HepG2 (cell line): ENCODE measurements around the gene ADGRD1. TPM values are rescaled to one million over a fixed set of nuclear protein-coding genes. Genes with fewer than 3 reads are reported as not detected.

Experiments used
- ATAC-seq: fragments of 200-7000 bp; cut with Tn5 transposase; 3 replicates; pipeline ENCODE4 v1.9.1; 2020; ENCODE audit warnings: mild to moderate bottlenecking, moderate library complexity
- BruUV-seq: library from RNA; stranded (reverse); fragments of 400-500 nt; replicated peaks from 2 replicates; lab custom pipeline; 2021; lab: Mats Ljungman, UMichigan
- CTCF ChIA-PET: fragments of 300-600 bp; formaldehyde crosslinking; extraction: SDS; loops from one replicate; lab custom pipeline; 2021; ENCODE audit warnings: low total read pairs, inconsistent platforms, low intra/inter-chr PET ratio; lab: Yijun Ruan, JAX
- POLR2A ChIA-PET: fragments of 350-600 bp; sonication (Branson Sonifier 250); formaldehyde crosslinking; loops from one replicate; lab custom pipeline; 2020; ENCODE audit warnings: antibody characterized with exemption, inconsistent platforms; lab: Yijun Ruan, JAX
- DNase-seq: peaks from one replicate; pipeline ENCODE4 v3.0.0-alpha.2; 2015; ENCODE audit warnings: low spot score
- FAIRE-seq: peaks from 3 replicates; lab custom pipeline; 2011; peaks lifted over from hg19 to GRCh38; lab: Jason Lieb, UNC
- H2AFZ ChIP-seq: one replicate; pipeline ENCODE4 v1.6.1; 2011; ENCODE audit warnings: low read length, inconsistent platforms
- H3K27ac ChIP-seq: fragments of 300-600 bp; 3 replicates; pipeline ENCODE4 v1.8.0; 2011; ENCODE audit warnings: mixed run types, mild to moderate bottlenecking, mixed read lengths, low read length, inconsistent platforms; ENCODE audit not compliant: insufficient read depth; ENCODE audit errors: extremely low read length
- H3K27me3 ChIP-seq, 2 experiments: fragments of 200-600 bp in 1 of 2; 2 replicates in 1 of 2; 3 replicates in 1 of 2; pipeline versions ENCODE4 v1.6.0 to v1.8.0; 2011; ENCODE audit warnings: low read length in 2 of 2, mild to moderate bottlenecking in 2 of 2, moderate library complexity in 2 of 2, inconsistent platforms in 1 of 2; ENCODE audit not compliant: insufficient read depth in 2 of 2, control insufficient read depth in 1 of 2
- H3K36me3 ChIP-seq, 2 experiments: fragments of 200-600 bp in 1 of 2; replicated peaks in 1 of 2; 2 replicates in 1 of 2; 3 replicates in 1 of 2; pipeline versions ENCODE4 v1.5.1 to v1.8.0; 2011; ENCODE audit warnings: low read length in 2 of 2, inconsistent platforms in 1 of 2; ENCODE audit not compliant: insufficient read depth in 2 of 2, control insufficient read depth in 1 of 2
- H3K4me1 ChIP-seq: 2 replicates; pipeline ENCODE4 v1.5.1; 2012; ENCODE audit warnings: low read length, inconsistent platforms; ENCODE audit not compliant: insufficient read depth
- H3K4me2 ChIP-seq: 2 replicates; pipeline ENCODE4 v1.6.0; 2011; ENCODE audit warnings: low read depth, low read length, inconsistent platforms
- H3K4me3 ChIP-seq, 3 experiments: fragments of 200-600 bp in 1 of 3; sonication (generic), shearing (Covaris generic) in 1 of 3; replicated peaks in 1 of 3; 2 replicates each; pipeline ENCODE4 v1.5.1; 2011 to 2016; ENCODE audit warnings: low read length in 3 of 3, inconsistent platforms in 2 of 3, low read depth in 2 of 3, mild to moderate bottlenecking in 2 of 3, control low read depth in 1 of 3, mixed read lengths in 1 of 3; ENCODE audit not compliant: insufficient read depth in 1 of 3
- H3K79me2 ChIP-seq: one replicate; pipeline ENCODE4 v1.6.1; 2011; ENCODE audit warnings: low read length, inconsistent platforms; ENCODE audit not compliant: insufficient read depth
- H3K9ac ChIP-seq: 2 replicates; pipeline ENCODE4 v1.6.0; 2011; ENCODE audit warnings: mild to moderate bottlenecking, low read depth, low read length, inconsistent platforms; ENCODE audit not compliant: insufficient read depth
- H3K9me3 ChIP-seq: 2 replicates; pipeline ENCODE4 v1.5.1; 2012; ENCODE audit warnings: mild to moderate bottlenecking, low read length
- H4K20me1 ChIP-seq: 2 replicates; pipeline ENCODE4 v1.6.0; 2011; ENCODE audit warnings: inconsistent platforms, mild to moderate bottlenecking, low read length, moderate library complexity; ENCODE audit not compliant: insufficient read depth
- GABPB1 ChIP-seq: IDR thresholded peaks from 2 replicates; pipeline ENCODE4 v1.6.1; 2016; ENCODE audit warnings: mild to moderate bottlenecking, missing genetic modification reagents, moderate library complexity, missing compliant biosample characterization
- HDAC1 ChIP-seq: sonication (generic); formaldehyde crosslinking; IDR thresholded peaks from 2 replicates; pipeline ENCODE4 v1.5.1; 2020; ENCODE audit warnings: mild to moderate bottlenecking, missing genetic modification reagents
- ZNF317 ChIP-seq: sonication (generic); formaldehyde crosslinking; IDR thresholded peaks from 2 replicates; pipeline ENCODE4 v1.5.0; 2020; ENCODE audit warnings: mild to moderate bottlenecking, missing genetic modification reagents
- ZSCAN21 ChIP-seq: sonication (generic); formaldehyde crosslinking; IDR thresholded peaks from 2 replicates; pipeline ENCODE4 v1.8.0; 2022; ENCODE audit warnings: mild to moderate bottlenecking, missing genetic modification reagents, moderate library complexity, borderline replicate concordance
- WGBS: methylation state at CpG from one replicate; pipeline ENCODE4 v1.1.6; 2017; ENCODE audit warnings: low lambda C conversion rate; 5-methylcytosine and 5-hydroxymethylcytosine counted together
- in situ Hi-C: cut with HindIII; loops from 2 replicates; pipeline ENCODE4 v1.10.0; 2017; ENCODE audit warnings: low pct_unique_long_range_greater_than_20kb; ENCODE audit not compliant: extremely low pct_ligation_motif_present
- intact Hi-C: fragments of 100-400 bp; cut with micrococcal nuclease; formaldehyde crosslinking; loops from one replicate; pipeline ENCODE4 v1.10.0; 2022; ENCODE audit not compliant: unreplicated experiment
- polyA plus RNA-seq, 8 experiments: library from polyadenylated mRNA; depleted of rRNA in 3 of 8; stranded (reverse) in 7 of 8; unstranded in 1 of 8; fragments of >200 nt; fragmentation: Illumina TruSeq in 4 of 8; extraction: Trizol in 4 of 8; gene quantifications; 2 replicates each; pipeline versions ENCODE4 v1.2.1 to v1.2.3, GENCODE V29; 2011 to 2016; ENCODE audit warnings: low read depth in 4 of 8, missing spikeins in 1 of 8, mixed read lengths in 1 of 8; ENCODE audit not compliant: insufficient read depth in 1 of 8
- total RNA-seq, 5 experiments: library from RNA; depleted of rRNA; stranded (reverse); fragments of >200 nt; fragmentation: Illumina TruSeq; extraction: Trizol; gene quantifications; 2 replicates each; pipeline ENCODE4 v1.2.3, GENCODE V29; 2016; ENCODE audit warnings: low read depth in 1 of 5
- TF ChIP-seq, protein P1 (sequence below): sonication (generic); formaldehyde crosslinking; IDR thresholded peaks from 2 replicates; pipeline ENCODE4 v1.5.1; 2020; ENCODE audit warnings: mild to moderate bottlenecking, missing genetic modification reagents, borderline replicate concordance

ADGRD1 gene
- total and polyA plus RNA-seq, 2 of the 13 experiments (the other 11 are each of a cell fraction or from before 2014, with no cell fraction given) = 0.46 to 12.4 TPM

DNA sequence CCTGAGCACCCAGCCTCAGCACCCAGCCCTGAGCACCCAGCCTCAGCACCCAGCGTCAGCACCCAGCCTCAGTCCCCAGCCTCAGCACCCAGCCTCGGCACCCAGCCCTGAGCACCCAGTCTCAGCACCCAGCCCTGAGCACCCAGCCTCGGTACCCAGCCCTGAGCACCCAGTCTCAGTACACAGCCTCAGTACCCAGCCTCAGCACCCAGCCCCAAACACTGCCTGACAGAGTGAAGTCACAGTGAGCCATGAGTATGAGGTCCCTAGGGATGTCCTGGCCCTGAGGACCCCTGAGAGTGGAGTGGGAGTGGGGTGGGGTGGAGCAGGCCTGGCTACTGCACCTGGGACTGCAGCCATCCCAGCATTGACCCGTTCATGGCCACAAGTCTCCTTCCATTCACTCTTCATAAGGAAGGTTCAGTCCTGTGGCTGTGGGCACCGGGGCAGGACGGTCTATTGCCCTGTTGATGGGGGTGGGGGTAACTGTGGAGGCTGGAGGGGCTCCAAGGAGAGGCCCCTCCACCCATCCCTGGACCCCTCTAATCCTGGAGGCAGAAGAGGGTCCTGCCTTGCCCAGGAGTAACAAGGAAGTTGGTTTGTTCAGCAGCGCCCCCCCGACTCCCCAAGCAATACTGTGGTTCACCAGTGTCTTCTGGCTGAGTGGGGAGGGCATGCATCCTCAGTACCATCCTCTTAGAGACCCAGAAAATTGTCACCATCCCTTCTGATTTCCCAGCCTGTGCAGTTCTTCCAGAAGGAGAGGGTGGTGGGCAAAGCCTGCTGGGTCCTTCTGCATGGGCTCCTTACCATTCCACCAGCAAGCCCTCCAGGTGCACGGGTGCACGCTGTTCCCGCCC, 140.5 kb downstream of the ADGRD1 start:
- H3K4me3 ChIP-seq = no peak overlapping the region
- no peaks in the 10 kb centered on the region for H4K20me1 ChIP-seq
- no peak overlapping the region for H3K9ac ChIP-seq
- no peaks in the 10 kb centered on the region for H3K36me3 ChIP-seq
- H2AFZ ChIP-seq = no peak overlapping the region
- H3K9me3 ChIP-seq = no peaks in the 10 kb centered on the region
- 100% methylated on average over 1 of the region's 11 CpGs for WGBS
- DNase-seq (no peak), ATAC-seq (no peak), FAIRE-seq (no peak)
- no peaks in the 10 kb centered on the region for H3K79me2 ChIP-seq
- H3K4me1 ChIP-seq = peaks cover 8% of the 10 kb centered on the region; the same call in 1 of the 2 replicates
- H3K4me2 ChIP-seq = no peak overlapping the region
- no TSS peak for BruUV-seq
- intact Hi-C loops = no loop called here
- CTCF ChIA-PET = no interaction called here
- H3K27ac ChIP-seq = no peak overlapping the region
- H3K27me3 ChIP-seq = no peaks in the 10 kb centered on the region
- POLR2A ChIA-PET = no interaction called here
- in situ Hi-C loops = no loop called here
- TF ChIP-seq, protein P1, sequence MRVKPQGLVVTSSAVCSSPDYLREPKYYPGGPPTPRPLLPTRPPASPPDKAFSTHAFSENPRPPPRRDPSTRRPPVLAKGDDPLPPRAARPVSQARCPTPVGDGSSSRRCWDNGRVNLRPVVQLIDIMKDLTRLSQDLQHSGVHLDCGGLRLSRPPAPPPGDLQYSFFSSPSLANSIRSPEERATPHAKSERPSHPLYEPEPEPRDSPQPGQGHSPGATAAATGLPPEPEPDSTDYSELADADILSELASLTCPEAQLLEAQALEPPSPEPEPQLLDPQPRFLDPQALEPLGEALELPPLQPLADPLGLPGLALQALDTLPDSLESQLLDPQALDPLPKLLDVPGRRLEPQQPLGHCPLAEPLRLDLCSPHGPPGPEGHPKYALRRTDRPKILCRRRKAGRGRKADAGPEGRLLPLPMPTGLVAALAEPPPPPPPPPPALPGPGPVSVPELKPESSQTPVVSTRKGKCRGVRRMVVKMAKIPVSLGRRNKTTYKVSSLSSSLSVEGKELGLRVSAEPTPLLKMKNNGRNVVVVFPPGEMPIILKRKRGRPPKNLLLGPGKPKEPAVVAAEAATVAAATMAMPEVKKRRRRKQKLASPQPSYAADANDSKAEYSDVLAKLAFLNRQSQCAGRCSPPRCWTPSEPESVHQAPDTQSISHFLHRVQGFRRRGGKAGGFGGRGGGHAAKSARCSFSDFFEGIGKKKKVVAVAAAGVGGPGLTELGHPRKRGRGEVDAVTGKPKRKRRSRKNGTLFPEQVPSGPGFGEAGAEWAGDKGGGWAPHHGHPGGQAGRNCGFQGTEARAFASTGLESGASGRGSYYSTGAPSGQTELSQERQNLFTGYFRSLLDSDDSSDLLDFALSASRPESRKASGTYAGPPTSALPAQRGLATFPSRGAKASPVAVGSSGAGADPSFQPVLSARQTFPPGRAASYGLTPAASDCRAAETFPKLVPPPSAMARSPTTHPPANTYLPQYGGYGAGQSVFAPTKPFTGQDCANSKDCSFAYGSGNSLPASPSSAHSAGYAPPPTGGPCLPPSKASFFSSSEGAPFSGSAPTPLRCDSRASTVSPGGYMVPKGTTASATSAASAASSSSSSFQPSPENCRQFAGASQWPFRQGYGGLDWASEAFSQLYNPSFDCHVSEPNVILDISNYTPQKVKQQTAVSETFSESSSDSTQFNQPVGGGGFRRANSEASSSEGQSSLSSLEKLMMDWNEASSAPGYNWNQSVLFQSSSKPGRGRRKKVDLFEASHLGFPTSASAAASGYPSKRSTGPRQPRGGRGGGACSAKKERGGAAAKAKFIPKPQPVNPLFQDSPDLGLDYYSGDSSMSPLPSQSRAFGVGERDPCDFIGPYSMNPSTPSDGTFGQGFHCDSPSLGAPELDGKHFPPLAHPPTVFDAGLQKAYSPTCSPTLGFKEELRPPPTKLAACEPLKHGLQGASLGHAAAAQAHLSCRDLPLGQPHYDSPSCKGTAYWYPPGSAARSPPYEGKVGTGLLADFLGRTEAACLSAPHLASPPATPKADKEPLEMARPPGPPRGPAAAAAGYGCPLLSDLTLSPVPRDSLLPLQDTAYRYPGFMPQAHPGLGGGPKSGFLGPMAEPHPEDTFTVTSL (CRISPR knock-in tag) = no peak
- no peak for TF ChIP-seq ZNF317 (CRISPR knock-in tag)
- TF ChIP-seq GABPB1 (CRISPR knock-in tag) = no peak
- TF ChIP-seq ZSCAN21 (CRISPR knock-in tag) = peak; percentile 97
- TF ChIP-seq HDAC1 (CRISPR knock-in tag) = no peak
